GM19238 (cell line): ENCODE results near the gene TLR8.
"Not testable (repeated sequence)": the region's sequence is repeated elsewhere in the genome, so short reads cannot be mapped to it uniquely, and the experiment has no call there.

ENCODE experiments used
- DNase-seq: peaks from one replicate; pipeline ENCODE4 v3.0.0; 2011; ENCODE audit warnings: low spot score; ENCODE audit not compliant: insufficient read length

Gene TLR8

DNA sequence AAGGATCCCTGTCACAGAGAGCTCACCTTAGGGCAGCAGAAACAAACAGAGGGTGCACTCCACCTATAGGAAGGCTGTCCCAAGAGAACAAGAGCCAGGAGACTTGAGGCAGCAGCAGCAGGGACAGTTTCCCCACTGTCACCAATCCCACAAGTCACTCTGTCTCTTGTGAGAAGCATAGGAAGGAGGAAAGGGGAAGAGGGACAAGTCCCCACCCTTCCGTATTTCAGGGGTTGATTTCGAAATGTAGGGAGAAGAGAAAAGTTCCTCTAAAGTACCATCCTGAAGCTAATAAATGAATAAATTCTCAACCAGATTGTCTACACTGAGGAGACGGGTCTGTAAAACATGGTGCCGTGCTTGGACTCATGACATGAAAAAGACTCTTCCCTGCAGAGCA, 9.5 kb upstream of the TLR8 start:
- no peak for DNase-seq

DNA sequence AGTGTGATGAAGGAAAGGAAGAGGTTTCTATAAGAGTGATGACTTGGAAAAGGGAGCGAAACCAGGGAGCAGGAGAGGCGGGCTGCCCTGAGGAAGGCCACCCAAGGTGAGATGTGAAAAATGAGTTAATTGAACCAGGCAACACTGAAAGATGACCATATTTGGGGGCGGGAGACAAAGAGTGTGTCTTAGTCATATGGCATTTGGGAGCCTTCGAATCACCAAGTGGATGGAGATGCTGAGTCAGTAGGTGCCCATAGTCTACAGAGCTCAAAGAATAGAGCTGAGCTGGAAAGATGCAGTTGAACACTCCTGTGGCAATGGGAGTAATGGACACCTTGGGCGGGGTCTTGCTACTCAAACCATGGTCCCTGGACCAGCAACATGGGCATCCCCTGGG, 8.3 kb upstream of the TLR8 start:
- no peak for DNase-seq

DNA sequence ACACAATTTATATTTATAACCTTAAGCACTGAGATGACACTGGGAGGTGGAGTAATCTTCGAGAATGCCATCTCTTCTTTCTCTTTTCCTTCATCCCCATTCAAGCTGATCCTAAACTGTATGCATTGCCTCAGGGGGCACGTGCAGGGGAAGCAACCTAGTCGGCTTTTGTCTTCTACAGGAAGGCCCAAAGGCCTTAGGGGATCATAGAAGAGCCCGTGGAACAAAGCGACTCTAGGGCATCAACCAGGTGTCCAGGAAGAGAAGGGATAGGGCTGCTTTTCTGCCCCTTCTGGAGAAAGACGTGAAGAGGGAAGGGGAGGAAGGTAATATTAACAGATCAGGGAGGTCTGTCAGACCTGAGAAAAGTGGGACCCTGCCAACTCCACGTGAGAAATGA, 6.9 kb upstream of the TLR8 start:
- DNase-seq = no peak

DNA sequence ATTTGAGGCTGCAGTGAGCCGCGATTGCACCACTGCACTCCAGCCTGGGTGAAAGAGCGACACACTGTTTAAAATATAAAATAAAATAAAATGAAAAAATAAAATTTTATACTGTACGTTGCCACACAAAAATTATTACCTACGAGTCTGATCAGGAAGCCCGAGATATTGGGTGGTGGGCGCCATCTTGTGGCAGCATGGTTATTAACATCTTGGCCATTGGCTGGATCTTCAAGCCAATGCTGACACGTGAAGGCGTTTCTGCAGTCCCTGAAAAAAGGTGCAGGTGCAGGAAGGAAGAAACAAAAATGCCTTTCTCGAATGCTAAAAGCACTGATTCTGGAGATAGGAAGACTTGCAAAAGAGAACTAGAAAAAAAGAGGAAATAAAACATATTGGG, 4.9 kb upstream of the TLR8 start:
- peak; percentile 55 for DNase-seq

DNA sequence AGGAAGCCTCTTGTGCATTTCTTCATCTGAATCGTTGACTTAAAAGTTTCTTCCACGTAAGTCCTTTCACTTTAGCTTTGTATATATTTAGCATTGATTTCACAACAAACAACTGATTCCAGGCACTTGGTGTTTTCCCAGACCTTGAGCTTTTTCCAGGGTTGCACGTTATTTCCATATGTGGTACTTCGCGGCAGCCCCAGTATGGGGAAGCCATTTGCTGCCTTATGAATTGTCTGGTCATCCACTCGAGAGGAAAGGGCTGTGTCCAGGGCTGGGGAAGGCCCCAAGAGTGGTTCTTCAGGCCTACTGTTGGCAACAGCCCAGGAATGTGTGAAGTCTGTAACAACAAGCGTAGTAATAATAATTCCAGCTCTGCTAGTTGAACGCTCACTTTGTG, 2.8 kb upstream of the TLR8 start:
- DNase-seq = no peak

DNA sequence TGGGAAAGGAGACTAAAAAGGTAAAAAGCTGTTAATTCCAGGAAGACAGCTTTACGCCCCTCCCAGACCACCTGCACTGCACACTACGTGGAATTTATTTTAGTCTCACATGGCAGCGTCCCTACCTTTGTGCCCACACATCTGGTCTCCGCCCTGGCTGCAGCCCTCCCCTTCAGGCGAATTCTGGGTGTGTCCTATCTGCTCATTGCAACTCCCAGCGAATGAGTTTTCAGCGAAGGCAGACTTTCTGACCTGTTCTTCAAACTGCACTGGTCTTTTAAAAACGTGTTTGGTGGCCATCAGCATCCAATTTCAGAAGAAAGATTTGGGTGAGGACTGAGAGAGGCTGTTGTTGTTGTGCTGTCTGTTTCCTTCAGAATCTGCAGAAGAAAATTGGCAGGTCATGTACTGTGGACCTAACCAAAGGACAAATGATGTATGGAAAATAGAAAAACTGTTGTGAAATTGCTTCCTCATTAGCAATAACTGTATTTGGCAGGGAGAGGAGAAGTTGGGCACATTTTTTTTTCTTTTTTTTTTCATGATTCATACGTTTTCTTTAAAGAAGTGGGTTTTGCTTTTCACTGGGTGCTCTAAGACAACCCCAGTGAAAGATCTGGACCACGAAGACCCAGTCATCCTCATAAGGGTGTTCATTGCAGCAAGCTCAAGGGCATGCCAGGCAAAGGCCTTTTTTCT, 4.2 kb downstream of the TLR8 start:
- no peak for DNase-seq

DNA sequence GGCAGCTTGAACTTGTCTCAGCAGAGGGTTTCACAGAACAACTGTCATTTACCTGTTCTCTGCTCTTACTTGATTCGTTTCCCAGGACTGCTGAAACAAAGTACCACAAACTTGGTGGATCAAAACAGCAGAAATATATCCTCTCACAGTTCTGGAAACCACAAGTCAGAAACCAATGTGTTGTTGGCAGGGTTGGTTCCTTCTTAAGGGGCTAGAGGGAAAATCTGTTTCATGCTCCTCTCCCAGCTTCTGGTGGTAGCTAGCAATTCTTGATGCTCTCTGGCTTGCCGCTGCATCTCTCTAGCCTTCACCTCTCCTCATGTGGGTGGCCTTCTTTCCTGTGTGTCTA, 4.7 kb downstream of the TLR8 start:
- DNase-seq = no peak

DNA sequence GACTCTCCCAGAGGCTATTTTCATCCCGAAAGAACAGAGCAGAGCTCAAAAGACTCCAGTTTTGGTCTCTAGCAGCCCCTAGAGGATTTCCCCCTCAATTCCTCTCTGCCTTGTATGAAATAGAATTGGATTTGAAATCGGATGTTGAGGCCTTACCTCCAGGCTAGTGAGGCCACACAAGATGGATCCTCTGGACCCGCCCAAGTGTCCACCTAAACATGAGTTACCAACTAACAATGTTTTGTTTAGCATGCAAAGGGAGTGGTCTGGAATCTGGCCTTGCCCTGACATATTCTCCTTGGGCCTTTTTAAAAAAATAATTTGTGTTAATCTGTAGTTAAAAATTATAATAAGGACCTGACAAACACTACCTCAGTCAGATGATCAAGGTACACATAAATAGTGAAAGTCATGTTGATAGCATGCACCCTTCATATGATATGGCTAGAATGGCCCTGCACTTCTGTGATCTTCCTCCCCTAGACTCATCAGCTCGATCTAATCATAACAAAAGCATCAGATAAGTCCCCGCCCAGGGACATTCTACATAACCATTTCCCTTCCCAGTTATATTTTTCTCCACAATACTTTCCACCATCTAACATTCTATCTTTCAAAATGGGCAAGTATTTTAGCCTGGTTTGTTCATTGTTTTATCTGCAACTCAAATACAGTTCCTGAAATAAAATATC, 6.5 kb downstream of the TLR8 start:
- DNase-seq = no peak

DNA sequence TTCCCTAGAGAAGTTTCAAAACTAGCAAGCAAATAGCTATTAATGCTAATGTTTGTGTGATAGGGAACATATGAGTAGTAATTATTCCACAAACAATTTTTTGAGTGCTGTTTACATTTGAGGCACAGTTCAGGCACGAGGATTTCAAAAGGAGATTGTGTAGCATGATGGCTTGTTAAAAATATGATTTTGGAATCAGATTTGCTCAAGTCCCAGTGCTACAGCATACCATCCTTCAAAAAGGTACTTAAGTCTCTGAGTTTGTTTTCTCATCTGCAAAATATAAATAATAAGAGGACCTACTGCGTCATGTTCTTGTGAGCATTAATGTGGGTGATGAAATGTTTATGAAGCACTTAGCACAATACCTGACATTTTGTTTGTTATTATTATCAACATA, 11.3 kb downstream of the TLR8 start:
- no peak for DNase-seq

DNA sequence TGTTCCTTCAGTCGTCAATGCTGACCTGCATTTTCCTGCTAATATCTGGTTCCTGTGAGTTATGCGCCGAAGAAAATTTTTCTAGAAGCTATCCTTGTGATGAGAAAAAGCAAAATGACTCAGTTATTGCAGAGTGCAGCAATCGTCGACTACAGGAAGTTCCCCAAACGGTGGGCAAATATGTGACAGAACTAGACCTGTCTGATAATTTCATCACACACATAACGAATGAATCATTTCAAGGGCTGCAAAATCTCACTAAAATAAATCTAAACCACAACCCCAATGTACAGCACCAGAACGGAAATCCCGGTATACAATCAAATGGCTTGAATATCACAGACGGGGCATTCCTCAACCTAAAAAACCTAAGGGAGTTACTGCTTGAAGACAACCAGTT, 12.6 kb downstream of the TLR8 start:
- no peak for DNase-seq

DNA sequence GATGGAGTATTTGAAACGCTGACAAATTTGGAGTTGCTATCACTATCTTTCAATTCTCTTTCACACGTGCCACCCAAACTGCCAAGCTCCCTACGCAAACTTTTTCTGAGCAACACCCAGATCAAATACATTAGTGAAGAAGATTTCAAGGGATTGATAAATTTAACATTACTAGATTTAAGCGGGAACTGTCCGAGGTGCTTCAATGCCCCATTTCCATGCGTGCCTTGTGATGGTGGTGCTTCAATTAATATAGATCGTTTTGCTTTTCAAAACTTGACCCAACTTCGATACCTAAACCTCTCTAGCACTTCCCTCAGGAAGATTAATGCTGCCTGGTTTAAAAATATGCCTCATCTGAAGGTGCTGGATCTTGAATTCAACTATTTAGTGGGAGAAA, 13.2 kb downstream of the TLR8 start:
- DNase-seq = no peak

DNA sequence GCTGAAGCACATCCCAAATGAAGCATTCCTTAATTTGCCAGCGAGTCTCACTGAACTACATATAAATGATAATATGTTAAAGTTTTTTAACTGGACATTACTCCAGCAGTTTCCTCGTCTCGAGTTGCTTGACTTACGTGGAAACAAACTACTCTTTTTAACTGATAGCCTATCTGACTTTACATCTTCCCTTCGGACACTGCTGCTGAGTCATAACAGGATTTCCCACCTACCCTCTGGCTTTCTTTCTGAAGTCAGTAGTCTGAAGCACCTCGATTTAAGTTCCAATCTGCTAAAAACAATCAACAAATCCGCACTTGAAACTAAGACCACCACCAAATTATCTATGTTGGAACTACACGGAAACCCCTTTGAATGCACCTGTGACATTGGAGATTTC, 14.6 kb downstream of the TLR8 start:
- DNase-seq = no peak

DNA sequence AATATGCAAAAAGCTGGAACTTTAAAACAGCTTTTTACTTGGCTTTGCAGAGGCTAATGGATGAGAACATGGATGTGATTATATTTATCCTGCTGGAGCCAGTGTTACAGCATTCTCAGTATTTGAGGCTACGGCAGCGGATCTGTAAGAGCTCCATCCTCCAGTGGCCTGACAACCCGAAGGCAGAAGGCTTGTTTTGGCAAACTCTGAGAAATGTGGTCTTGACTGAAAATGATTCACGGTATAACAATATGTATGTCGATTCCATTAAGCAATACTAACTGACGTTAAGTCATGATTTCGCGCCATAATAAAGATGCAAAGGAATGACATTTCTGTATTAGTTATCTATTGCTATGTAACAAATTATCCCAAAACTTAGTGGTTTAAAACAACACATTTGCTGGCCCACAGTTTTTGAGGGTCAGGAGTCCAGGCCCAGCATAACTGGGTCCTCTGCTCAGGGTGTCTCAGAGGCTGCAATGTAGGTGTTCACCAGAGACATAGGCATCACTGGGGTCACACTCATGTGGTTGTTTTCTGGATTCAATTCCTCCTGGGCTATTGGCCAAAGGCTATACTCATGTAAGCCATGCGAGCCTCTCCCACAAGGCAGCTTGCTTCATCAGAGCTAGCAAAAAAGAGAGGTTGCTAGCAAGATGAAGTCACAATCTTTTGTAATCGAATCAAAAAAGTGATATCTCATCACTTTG, 15.6 kb downstream of the TLR8 start:
- no peak for DNase-seq

DNA sequence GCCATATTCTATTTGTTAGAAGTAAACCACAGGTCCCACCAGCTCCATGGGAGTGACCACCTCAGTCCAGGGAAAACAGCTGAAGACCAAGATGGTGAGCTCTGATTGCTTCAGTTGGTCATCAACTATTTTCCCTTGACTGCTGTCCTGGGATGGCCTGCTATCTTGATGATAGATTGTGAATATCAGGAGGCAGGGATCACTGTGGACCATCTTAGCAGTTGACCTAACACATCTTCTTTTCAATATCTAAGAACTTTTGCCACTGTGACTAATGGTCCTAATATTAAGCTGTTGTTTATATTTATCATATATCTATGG, 16.1 kb downstream of the TLR8 start:
- no peak for DNase-seq

DNA sequence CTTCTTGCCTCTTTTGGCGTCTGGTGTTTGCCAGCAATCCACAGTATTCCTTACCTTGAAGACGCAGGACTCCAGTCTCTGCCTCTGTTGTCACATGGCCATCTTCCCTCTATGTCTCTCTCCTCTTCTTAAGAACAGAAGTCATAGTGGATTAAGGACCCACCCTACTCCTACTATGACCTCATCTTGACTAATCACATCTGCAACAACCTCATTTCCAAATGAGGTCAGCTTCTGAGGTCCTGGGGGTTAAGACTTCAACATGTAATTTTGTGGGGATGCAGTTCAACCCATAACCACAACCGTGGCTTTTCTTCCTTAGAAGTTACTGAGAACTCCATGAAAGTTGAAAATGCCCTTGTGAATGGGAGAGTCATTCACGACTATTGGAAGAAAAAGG, 23.3 kb downstream of the TLR8 start:
- DNase-seq = no peak

DNA sequence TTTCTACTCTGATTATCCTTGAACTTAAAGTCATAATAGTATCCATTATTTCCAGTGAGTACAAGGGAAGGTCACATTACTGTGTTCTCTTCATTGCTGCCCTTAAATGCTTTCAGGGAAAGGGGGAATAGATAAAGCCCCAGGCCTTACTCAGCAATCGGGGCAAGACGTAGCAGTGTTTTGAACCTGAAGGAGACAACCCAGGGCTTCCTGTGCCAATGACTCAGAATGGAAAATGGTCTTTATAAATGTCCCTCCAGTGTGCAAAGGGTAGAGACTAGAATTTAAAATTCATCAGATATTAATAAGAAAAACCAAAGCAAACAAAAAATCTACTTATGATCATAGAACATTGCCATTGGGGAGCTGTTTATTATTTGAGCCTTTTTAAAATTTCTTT, 23.7 kb downstream of the TLR8 start:
- no peak for DNase-seq

DNA sequence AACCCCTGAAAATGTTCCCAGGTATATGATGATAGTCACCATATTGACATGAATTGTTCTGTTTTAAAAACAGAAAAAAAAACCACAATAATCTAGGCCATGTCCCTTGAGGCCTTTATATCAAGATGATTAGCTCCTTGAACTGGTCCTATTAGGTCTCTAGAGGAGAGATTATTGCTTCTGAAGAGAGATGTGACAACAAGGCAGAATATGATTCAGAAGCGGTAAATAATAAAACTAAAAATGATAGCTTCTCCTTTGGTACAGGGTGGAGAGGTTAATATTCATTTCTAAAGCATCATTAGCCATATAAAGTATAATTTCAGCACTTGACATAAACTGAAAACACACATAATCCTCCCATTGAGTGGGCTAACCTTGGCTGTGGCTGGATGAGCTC, 25.8 kb downstream of the TLR8 start:
- DNase-seq = no peak

DNA sequence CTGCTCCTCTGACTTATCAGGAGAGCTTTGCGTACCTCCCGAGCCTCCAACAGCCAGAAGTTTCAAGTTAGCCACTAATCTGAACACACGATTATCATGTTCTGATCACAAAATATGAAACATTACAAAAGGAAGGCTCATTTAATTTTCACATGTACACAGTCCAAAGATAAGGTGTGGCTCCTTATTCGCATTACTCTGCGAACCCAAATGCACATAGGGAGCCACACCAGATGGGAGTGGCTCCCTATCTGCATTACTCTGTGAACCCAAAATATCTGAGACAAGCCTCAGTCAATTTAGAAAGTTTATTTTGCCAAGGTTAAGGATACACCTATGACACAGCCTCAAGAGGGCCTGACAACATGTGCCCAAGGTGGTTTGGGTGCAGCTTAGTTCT, 28.4 kb downstream of the TLR8 start:
- DNase-seq = no peak

DNA sequence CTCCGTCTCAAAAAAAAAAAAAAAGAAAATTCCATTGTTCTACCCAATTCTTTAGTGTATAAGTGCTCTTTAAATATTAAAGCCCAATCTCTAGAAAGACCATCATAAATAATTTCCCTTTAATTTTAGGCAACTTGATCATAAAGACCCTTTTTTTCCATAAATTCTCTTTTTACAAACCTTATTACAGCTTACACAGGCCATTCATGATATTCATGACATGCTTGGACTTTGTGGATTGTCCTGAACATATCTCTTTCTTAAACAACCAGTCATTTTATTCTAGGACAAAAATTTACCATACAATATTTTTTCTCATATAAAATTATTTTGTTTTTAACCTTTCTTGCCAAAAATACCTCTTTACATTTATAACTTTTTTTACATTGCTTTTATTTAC, 30.5 kb downstream of the TLR8 start:
- no peak for DNase-seq

DNA sequence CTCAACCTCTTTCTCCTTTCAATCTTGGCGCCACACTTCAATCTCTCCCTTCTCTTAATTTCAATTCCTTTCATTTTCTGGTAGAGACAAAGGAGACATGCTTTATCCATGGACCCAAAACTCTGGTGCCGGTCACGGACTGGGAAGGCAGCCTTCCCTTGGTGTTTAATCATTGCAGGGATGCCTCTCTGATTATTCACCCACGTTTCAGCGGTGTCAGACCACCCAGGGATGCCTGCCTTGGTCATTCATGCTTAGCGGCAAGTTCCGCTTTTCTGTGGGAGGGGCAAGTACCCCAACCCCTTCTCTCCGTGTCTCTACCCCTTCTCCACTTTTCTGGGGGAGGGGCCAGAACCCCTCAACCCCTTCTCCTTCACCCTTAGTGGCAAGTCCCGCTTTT, 34.1 kb downstream of the TLR8 start:
- DNase-seq = not testable (repeated sequence)

DNA sequence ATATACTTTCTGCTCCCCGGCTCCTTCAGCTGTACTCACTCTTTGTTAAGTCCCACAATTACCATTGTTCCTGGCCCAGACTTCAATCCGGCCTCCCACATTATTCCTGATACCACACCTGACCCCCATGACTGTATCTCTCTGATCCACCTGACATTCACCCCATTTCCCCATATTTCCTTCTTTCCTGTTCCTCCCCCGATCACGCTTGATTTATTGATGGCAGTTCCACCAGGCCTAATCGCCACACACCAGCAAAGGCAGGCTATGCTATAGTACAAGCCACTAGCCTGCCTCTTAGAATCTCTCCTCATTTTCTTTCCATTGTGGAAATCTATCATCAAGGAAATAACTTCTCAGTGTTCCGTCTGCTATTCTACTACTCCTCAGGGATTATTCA, 37.2 kb downstream of the TLR8 start:
- not testable (repeated sequence) for DNase-seq

DNA sequence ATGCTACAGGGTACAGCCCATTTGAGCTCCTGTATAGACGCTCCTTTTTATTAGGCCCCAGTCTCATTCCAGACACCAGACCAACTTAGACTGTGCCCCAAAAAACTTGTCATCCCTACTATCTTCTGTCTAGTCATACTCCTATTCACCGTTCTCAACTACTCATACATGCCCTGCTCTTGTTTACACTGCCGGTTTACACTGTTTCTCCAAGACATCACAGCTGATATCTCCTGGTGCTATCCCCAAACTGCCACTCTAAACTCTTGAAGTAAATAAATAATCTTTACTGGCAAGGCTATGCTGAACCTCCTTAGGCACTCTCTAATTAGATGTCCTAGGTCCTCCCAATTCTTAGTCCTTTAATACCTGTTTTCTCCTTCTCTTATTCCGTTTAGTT, 38.0 kb downstream of the TLR8 start:
- not testable (repeated sequence) for DNase-seq

DNA sequence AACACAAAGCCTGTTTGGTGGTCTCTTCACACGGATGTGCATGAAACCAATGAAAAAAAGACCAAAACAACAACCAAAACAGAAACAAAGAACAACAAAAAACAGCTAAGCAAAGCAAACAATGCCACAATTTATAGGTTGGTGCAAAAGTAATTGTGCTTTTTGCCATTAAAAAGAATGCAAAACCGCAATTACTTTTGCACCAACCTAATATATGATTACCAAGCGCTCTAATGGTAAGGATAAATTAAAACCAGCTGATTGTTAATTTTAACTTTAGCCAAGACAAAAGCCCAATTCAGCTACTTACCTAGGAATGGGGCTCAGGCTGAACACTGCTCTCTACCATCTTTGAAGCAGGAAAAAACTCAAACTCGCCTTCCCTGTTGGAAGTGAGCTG, 39.1 kb downstream of the TLR8 start:
- DNase-seq = no peak
